Measurements from ENCODE around the gene SPIN2B. TPM values are rescaled to one million over a fixed set of nuclear protein-coding genes. Genes with fewer than 3 reads are reported as not detected.
"Not testable (repeated sequence)": the region's sequence is repeated elsewhere in the genome, so short reads cannot be mapped to it uniquely, and the experiment has no call there.

The SPIN2B gene
- total RNA-seq = 19.6 and 20.3 TPM in 2 replicates
- long read RNA-seq, partial matches to known transcripts = 0 of 11 reads
- long read RNA-seq, other reads (novel, unspliced or antisense) = 10 of 11 reads

DNA sequence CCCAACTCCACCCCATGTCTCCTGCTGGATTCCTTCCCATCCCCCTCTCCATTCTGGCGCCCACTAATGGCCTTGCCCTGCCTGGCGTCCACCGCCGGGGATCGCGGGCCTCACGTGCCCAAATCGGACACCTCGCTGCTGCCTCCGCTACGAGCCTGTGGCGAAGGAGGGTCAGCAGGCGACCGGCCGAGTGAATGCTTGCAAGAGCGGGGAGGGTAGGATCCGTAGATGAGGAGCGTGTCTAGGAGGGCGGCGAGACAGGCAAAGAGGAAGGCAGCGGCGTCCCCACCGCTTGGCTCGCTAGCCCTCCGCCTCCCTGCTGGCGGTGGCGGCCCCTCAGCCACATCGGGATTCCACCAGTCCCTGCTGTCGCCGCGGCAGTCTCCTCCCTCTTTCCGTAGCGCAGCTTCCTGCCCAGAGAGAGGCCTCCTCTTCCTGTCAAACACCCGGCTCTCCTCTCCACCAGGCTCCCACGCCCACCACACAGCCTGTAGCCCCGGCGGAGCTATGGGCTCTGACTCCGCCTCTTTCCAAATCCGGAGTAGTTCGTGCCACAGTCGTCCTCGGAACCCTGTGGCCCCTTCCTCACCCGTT lies at the start of gene SPIN2B:
TSS of gene SPIN2B (minus strand) at position 387 of the 594 bp plus-strand sequence.
- peak within 1 kb of the TSS; percentile 94 for H3K4me3 Mint-ChIP-seq (ENCODE audit: low read depth)
- H3K4me1 Mint-ChIP-seq (ENCODE audit: low read depth) = peaks cover 1% of the 10 kb centered on the region
- peaks cover 14% of the 10 kb centered on the region for H3K9me3 Mint-ChIP-seq (ENCODE audit: low read depth)
- peak; percentile 64 for DNase-seq (ENCODE audit: low spot score, unreplicated experiment)
- H3K36me3 Mint-ChIP-seq (ENCODE audit: insufficient read depth) = peaks cover 2% of the 10 kb centered on the region
- peak within 1 kb of the TSS; percentile 98 for H3K27ac Mint-ChIP-seq
- no peaks in the 10 kb centered on the region for H3K27me3 Mint-ChIP-seq
- TF ChIP-seq, protein P1, sequence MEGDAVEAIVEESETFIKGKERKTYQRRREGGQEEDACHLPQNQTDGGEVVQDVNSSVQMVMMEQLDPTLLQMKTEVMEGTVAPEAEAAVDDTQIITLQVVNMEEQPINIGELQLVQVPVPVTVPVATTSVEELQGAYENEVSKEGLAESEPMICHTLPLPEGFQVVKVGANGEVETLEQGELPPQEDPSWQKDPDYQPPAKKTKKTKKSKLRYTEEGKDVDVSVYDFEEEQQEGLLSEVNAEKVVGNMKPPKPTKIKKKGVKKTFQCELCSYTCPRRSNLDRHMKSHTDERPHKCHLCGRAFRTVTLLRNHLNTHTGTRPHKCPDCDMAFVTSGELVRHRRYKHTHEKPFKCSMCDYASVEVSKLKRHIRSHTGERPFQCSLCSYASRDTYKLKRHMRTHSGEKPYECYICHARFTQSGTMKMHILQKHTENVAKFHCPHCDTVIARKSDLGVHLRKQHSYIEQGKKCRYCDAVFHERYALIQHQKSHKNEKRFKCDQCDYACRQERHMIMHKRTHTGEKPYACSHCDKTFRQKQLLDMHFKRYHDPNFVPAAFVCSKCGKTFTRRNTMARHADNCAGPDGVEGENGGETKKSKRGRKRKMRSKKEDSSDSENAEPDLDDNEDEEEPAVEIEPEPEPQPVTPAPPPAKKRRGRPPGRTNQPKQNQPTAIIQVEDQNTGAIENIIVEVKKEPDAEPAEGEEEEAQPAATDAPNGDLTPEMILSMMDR (IDR thresholded peaks at IDR 0.05; ENCODE audit: unreplicated experiment) = peak; percentile 17

DNA sequence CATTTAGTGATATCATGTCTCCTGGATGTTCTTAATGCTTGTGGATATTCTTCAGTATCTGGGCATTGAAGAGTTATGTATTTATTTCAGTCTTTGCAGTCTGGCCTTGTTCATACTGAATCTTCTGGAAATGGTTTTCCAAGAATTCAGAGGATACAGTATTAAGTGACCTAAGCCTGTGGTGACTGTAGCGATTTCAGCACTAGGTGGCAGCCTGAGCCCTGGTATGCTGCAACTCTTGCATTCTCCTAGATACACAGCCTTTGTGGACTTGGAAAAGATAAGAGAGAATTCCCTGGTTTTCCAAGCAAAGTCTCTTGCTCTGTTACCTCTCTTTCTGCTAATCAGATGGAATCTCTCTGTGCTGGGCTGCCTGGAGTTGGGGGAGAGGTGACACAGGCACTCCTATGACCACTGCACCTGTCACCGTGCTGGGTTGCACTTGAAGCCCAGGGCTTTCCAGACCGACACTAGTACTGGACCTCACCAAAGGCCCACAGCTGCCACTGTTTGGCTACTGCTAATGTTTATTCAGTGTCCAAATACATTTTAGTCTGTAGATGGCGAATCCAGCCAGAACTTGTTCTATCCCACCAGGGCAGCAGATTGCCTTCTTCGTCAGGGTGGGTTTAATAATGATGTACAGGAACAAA lies 35.2 kb upstream of the SPIN2B start:
- Mint-ChIP-seq H3K36me3 (ENCODE audit: insufficient read depth) (peaks cover 11% of the 10 kb centered on the region), H3K27ac (no peak overlapping the region), H3K4me3 (ENCODE audit: low read depth) (no peak overlapping the region), H3K4me1 (ENCODE audit: low read depth) (peaks cover 1% of the 10 kb centered on the region), H3K9me3 (ENCODE audit: low read depth) (peaks cover 30% of the 10 kb centered on the region), H3K27me3 (no peaks in the 10 kb centered on the region)
- DNase-seq (ENCODE audit: low spot score, unreplicated experiment) = no peak
- TF ChIP-seq, protein P1 (IDR thresholded peaks at IDR 0.05; ENCODE audit: unreplicated experiment) = peak; percentile 62

DNA sequence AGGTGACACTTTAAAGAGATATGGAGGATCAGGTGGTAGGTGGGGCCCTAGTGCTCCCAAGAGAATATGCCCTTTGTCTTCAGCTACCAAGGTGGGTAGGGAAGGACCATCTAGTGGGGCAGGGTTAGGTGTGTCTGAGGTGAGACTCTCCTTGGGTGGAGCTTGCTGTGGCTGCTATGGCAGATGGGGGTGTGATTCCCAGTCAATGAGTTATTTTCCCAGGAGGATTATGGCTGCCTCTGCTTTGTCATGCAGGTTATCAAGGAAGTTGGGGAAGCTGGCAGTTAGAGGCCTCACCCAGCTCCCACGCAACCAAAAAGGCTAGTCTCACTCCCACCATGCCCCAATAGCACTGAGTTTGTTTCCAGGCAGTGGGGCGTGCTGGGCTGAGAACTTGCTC lies 33.8 kb upstream of the SPIN2B start:
- H3K36me3 Mint-ChIP-seq (ENCODE audit: insufficient read depth) = peaks cover 11% of the 10 kb centered on the region
- TF ChIP-seq, protein P1 (IDR thresholded peaks at IDR 0.05; ENCODE audit: unreplicated experiment) = no peak
- H3K27ac Mint-ChIP-seq = no peak overlapping the region
- no peak overlapping the region for H3K4me3 Mint-ChIP-seq (ENCODE audit: low read depth)
- peaks cover 30% of the 10 kb centered on the region for H3K9me3 Mint-ChIP-seq (ENCODE audit: low read depth)
- no peaks in the 10 kb centered on the region for H3K27me3 Mint-ChIP-seq
- peaks cover 1% of the 10 kb centered on the region for H3K4me1 Mint-ChIP-seq (ENCODE audit: low read depth)
- DNase-seq (ENCODE audit: low spot score, unreplicated experiment) = no peak

DNA sequence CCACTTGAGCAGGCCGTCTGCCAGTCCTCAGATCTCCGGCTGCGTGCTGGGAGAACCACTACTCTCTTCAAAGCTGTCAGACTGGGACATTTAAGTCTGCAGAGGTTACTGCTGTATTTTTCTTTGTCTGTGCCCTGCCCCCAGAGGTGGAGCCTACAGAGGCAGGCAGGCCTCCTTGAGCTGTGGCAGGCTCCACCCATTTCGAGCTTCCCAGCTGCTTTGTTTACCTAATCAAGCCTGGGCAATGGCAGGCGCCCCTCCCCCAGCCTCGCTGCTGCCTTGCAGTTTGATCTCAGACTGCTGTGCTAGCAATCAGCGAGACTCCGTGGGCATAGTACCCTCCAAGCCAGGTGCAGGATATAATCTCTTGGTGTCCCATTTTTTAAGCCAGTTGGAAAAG lies 30.9 kb upstream of the SPIN2B start:
- not testable (repeated sequence) for H3K4me1 Mint-ChIP-seq (ENCODE audit: low read depth); H3K27ac Mint-ChIP-seq; H3K27me3 Mint-ChIP-seq; H3K4me3 Mint-ChIP-seq (ENCODE audit: low read depth); DNase-seq (ENCODE audit: low spot score, unreplicated experiment)
- peaks cover 15% of the 10 kb centered on the region for H3K36me3 Mint-ChIP-seq (ENCODE audit: insufficient read depth)
- peaks cover 43% of the 10 kb centered on the region for H3K9me3 Mint-ChIP-seq (ENCODE audit: low read depth)

DNA sequence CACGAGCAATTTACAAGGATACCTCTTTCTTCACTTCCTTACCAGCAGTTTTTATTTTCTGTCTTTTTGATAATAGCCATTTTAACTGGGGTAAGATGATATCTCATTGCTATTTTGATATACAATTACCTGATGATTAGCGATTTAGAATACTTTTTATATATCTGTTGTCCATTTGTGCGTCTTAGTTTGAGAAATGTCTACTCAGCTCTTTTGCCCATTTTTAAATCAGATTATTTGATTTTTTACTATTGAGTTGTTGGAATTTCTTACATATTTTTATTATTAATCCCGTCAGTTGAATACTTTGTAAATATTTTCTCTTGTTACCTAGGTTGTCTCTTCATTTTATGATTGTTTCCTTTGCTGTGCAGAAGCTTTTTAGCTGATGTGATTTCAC lies 17.3 kb upstream of the SPIN2B start:
- no peak overlapping the region for H3K27ac Mint-ChIP-seq
- H3K4me3 Mint-ChIP-seq (ENCODE audit: low read depth) = no peak overlapping the region
- H3K36me3 Mint-ChIP-seq (ENCODE audit: insufficient read depth) = peaks cover 11% of the 10 kb centered on the region
- TF ChIP-seq, protein P1 (IDR thresholded peaks at IDR 0.05; ENCODE audit: unreplicated experiment) = no peak
- peaks cover 3% of the 10 kb centered on the region for H3K4me1 Mint-ChIP-seq (ENCODE audit: low read depth)
- DNase-seq (ENCODE audit: low spot score, unreplicated experiment) = no peak
- no peaks in the 10 kb centered on the region for H3K27me3 Mint-ChIP-seq
- H3K9me3 Mint-ChIP-seq (ENCODE audit: low read depth) = peaks cover 22% of the 10 kb centered on the region

Data from progenitor cell of endocrine pancreas (in vitro differentiated cells).